Measurements from ENCODE around the gene ILKAP. TPM values are rescaled to one million over a fixed set of nuclear protein-coding genes. Genes with fewer than 3 reads are reported as not detected.

ILKAP gene
- total RNA-seq, 2 experiments from 2014 or later: 46.7 to 50.2 TPM

DNA sequence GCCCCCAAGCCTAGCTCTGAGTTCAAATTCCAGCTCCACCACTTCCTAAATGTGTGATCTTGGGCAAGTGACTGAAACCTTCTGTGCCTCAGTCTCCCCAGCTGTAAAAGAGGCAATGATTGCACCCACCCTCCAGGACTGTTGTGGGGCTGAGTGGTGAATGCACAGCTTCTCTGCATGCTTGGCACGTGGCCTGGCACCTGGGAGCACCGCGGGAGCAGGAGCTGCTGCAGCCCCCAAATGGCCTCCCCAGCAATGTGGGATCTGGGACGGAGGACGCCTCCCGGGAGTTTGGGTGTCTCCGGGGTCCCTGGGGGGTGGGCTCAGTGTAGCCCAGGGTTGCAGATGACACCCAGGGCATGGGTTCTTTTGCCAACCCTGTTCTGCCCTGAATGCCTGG is 63.5 kb downstream of the ILKAP start:
- ChIA-PET CTCF (interaction anchor here (1.1 to 1.4 kb wide), 3 partner anchors 52 to 286 kb away, joined by 3 read pairs; no protein-coding TSS in a partner anchor), POLR2A (no interaction called here)
- H3K4me3 Mint-ChIP-seq: no peak overlapping the region
- intact Hi-C loops (cut with micrococcal nuclease): no loop called here
- no peaks in the 10 kb centered on the region for H3K9me3 Mint-ChIP-seq
- H3K36me3 Mint-ChIP-seq: no peaks in the 10 kb centered on the region
- peaks cover 5% of the 10 kb centered on the region for H3K4me1 Mint-ChIP-seq (ENCODE audit: low read depth)
- no peaks in the 10 kb centered on the region for H3K27me3 Mint-ChIP-seq
- DNase-seq: no peak
- H3K27ac Mint-ChIP-seq: no peak overlapping the region

DNA sequence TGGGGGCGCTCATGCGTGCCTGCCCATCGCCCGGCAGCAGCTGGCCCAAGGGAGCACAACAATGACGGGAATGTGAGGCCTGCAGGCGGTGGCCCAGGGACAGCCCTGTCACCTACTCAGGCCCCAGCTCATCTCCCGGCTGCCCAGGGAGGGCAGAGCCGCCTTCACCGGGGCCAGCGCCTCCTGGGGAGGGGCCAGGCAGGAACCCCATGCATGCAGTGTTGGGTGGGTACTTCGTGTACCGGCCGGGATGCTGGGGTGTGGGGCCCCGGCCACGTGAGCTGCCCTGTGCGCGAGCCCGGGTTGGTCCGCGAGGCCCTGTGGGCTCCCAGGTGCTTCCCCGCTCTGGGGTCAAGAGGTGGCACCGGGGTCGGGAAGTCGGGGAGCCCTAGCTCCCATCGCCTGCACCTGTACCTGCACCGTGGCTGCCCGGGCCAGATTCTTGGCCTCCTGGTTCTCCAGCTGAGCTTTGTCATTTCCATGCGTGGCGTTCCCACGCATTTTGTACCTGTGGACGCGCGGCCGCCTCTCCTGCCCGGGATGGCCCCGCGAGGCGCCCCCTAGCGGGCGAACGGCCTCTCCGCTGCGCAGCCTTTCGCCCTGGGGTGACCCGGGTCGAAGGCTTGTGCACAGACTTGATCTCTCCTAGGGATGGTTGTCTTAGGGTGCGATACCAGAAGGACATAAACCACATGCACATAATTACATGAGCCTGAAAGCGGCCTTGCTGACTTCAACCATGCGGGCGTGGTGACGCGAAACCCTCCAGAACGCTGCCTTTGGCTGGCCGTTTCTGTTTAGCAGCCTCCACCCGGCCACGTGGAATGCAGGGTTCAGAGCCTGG is 64.1 kb downstream of the ILKAP start:
- H3K4me3 Mint-ChIP-seq: no peak overlapping the region
- H3K27me3 Mint-ChIP-seq: no peaks in the 10 kb centered on the region
- H3K27ac Mint-ChIP-seq: no peak overlapping the region
- POLR2A ChIA-PET: no interaction called here
- intact Hi-C loops (cut with micrococcal nuclease): no loop called here
- H3K36me3 Mint-ChIP-seq: no peaks in the 10 kb centered on the region
- CTCF ChIA-PET: interaction anchor here (0.6 to 1.4 kb wide), 6 partner anchors 52 to 627 kb away, joined by 3 read pairs; no protein-coding TSS in a partner anchor
- peak; percentile 42 for DNase-seq
- H3K4me1 Mint-ChIP-seq (ENCODE audit: low read depth): peaks cover 5% of the 10 kb centered on the region
- H3K9me3 Mint-ChIP-seq: no peaks in the 10 kb centered on the region

DNA sequence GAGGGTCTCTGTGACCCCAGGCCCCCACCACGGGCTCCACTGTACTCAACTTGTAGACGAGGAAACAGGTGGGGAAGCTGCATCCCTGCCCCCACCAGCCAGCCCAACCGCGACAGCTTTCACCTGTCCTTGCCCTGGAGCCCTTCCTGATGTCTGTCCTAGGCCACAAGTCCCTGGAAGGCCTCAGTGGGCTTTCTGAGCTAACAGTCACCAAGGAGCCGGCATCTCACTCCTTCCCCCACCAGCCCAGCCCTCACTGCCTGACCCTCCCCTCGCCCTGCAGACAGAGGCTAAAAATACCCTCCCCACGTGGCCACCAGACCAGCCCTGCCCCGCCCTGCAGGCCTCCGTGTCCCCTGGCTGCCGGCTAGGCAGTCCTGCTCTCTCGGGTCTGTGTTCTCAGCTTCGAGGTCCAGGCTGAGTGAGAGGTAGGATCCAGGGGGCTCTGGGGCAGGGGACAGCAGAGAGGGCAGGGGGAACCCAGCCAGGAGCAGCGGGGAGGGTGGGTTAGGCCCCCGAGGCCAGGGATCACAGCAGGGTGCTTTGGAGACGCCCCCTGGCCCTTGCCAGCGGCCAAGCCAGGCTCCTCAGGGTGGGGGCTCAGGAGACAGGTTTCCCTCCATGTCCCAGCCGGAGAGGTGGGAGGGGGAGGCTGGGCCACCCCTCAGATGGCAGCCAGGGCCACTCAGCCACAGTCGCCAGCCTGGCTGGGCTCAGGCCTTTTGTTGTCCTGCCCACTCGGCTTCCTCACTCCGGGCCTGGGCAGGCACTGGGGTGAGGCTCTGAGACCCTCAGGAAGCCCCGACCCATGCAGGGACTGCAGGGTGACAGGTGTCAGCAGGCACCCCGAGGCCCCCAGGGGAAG is 64.9 kb downstream of the ILKAP start, which contains the start of gene KLHL30:
KLHL30 (plus strand) TSS at position 338 of the 865 bp plus-strand sequence. CDS start 2,087 bp downstream, outside the sequence.
- CTCF ChIA-PET: interaction anchor here (0.6 to 1.4 kb wide), 6 partner anchors 51 to 626 kb away, joined by 3 read pairs; no protein-coding TSS in a partner anchor
- peaks cover 5% of the 10 kb centered on the region for H3K4me1 Mint-ChIP-seq (ENCODE audit: low read depth)
- no peaks in the 10 kb centered on the region for H3K27me3 Mint-ChIP-seq
- H3K36me3 Mint-ChIP-seq: no peaks in the 10 kb centered on the region
- DNase-seq: no peak
- POLR2A ChIA-PET: no interaction called here
- H3K27ac Mint-ChIP-seq: no peak within 1 kb of the TSS
- no peak within 1 kb of the TSS for H3K4me3 Mint-ChIP-seq
- no peaks in the 10 kb centered on the region for H3K9me3 Mint-ChIP-seq
- intact Hi-C loops (cut with micrococcal nuclease): no loop called here

DNA sequence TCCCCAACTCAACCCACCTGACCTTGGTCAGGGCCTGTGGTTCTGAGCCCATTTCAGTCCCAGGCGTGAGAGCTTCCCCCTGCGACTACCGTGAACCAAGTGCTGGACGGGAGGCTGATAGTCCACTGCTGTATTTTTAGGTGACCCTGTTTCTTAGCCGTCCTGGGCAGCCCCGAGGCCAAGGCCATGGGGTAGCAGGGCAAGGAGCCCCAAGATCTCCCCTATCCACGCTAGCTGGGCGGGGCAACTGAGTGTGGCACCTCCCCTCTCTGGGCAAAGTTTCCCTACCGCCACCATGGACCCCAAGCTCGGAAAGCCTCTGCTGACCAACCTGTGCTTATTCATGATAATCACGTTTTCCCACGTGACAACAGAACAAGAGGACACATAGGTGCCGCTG is 65.6 kb downstream of the ILKAP start:
- POLR2A ChIA-PET: interaction anchor here (0.5 kb wide), 1 partner anchor 534 kb away, joined by 4 read pairs; no protein-coding TSS in a partner anchor
- Mint-ChIP-seq H3K9me3 (no peaks in the 10 kb centered on the region), H3K27ac (no peak overlapping the region), H3K4me1 (ENCODE audit: low read depth) (peaks cover 5% of the 10 kb centered on the region), H3K27me3 (no peaks in the 10 kb centered on the region), H3K36me3 (no peaks in the 10 kb centered on the region), H3K4me3 (no peak overlapping the region)
- no peak for DNase-seq
- CTCF ChIA-PET: no interaction called here
- intact Hi-C loops (cut with micrococcal nuclease): no loop called here

DNA sequence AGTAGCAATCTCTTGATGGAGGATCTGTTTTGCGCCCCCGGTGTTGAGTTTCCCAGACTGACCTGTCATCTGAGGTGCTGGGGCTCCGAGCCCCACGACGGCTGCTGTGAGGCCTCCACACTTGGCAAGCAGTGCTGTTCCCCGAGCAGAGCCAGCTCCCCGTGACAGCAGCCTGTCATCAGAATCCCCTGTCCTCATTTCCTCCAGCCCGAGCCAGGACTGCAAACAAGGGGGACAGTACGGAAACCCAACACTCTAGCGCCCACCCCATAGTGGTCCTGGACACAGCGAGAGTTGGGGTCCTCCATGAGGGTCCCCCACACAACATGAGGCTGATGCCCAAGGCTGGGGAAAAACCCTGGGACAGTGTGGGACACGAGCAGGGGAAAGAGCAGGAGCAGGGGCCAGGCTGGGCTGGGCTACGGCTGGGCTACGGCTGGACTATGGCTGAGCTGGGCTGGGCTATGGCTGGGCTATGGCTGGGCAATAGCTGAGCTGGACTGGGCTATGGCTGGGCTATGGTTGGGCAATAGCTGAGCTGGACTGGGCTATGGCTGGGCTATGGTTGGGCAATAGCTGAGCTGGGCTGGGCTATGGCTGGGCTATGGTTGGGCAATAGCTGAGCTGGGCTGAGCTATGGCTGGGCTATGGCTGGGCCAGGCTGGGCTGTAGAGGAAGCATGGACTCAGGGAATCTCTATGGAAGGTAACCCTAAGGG is 66.5 kb downstream of the ILKAP start:
- H3K36me3 Mint-ChIP-seq: no peaks in the 10 kb centered on the region
- no peaks in the 10 kb centered on the region for H3K9me3 Mint-ChIP-seq
- ChIA-PET POLR2A (interaction anchor here (0.5 kb wide), 1 partner anchor 533 kb away, joined by 4 read pairs; no protein-coding TSS in a partner anchor), CTCF (no interaction called here)
- no peaks in the 10 kb centered on the region for H3K27me3 Mint-ChIP-seq
- H3K27ac Mint-ChIP-seq: no peak overlapping the region
- DNase-seq: no peak
- peaks cover 5% of the 10 kb centered on the region for H3K4me1 Mint-ChIP-seq (ENCODE audit: low read depth)
- H3K4me3 Mint-ChIP-seq: no peak overlapping the region
- intact Hi-C loops (cut with micrococcal nuclease): no loop called here

DNA sequence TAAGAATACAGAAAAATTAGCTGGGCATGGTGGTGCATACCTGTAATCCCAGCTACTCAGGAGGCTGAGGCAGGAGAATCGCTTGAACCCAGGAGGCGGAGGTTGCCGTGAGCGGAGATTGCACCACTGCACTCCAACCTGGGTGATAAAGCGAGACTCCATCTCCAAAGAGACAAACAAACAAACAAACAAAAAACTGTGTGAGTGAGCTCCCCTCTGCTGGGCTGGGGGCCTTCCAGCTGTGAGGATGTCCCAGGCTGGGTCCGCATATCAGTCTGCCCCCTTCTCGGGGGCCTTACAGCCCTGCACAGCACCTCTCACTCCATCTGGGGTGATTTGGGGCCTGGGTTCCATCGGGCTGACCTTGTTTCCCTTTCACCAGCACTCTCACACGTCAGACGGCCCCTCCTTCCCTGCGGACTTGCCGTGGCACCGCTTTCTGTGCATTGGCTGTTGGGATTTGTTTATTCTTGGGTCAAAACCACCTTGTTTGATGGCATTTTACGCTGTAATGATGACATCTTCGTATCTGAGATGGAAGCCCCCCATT is 67.8 kb downstream of the ILKAP start:
- CTCF ChIA-PET: no interaction called here
- H3K4me3 Mint-ChIP-seq: no peak overlapping the region
- no peaks in the 10 kb centered on the region for H3K9me3 Mint-ChIP-seq
- intact Hi-C loops (cut with micrococcal nuclease): no loop called here
- no peak for DNase-seq
- no peaks in the 10 kb centered on the region for H3K36me3 Mint-ChIP-seq
- no peak overlapping the region for H3K27ac Mint-ChIP-seq
- no peaks in the 10 kb centered on the region for H3K27me3 Mint-ChIP-seq
- POLR2A ChIA-PET: no interaction called here
- H3K4me1 Mint-ChIP-seq (ENCODE audit: low read depth): no peaks in the 10 kb centered on the region

DNA sequence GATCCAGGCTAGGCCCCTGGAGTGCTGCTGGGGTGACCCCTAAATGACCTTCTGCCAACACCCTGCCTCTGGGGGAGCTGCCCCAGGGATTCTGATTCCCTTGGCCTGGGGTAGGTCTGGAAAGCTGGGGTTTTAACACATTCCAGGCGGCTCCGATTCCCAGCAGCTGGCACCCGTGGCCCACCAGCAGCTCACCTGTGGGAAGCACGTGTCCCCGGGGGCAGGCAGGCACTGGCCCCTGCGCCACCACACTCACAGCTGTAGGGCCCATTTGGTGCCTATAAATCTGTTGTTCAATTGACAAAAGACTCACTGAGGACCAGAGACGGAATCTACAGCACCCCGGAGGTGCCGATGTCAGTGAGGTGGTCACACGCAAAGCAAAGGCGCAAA is 69.1 kb downstream of the ILKAP start:
- no peaks in the 10 kb centered on the region for H3K36me3 Mint-ChIP-seq
- DNase-seq: no peak
- intact Hi-C loops (cut with micrococcal nuclease): no loop called here

DNA sequence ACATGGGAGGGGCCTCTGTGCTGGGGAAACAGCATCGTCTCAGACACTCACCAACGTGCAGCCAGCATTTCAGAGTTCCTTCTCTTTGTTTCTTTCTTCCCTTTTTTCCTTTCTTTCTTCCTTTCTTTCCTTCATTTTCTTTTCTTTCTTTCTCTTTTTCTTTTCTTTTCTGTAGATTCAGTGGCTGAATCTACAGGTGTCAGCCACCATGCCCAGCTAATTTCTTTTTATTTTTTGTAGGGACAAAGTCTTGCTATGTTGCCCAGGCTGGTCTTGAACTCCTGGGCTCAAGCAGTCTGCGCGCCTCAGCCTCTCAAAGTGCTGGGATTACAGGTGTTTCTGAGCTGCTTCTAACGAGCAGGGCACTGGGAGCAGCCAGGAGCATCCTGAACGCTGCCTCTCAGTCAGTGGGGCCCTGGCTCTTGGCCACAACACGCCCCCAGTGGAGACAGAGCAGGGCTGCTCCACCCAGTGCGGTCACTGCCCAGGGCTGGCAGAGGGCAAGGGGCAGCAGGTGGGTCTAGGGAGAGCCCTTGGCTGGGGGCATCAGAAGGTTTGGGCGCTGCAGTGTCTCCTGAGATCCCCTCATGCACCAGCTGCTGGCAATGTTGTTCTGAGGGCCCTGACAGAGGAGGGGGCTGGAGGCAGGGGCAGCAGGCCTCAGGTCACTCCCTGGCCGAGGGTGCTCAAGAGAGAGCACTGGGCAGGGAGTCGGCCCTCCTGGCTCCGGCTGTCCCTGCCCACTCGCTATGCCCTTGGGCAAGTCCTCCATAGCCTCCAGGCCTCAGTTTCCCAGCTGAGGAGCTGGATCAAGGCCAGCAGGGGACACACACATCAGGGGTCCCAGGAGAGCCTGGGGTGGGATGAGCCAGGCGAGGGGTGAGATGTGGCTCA is 69.7 kb downstream of the ILKAP start:
- H3K4me1 Mint-ChIP-seq (ENCODE audit: low read depth): no peaks in the 10 kb centered on the region
- no peak overlapping the region for H3K27ac Mint-ChIP-seq
- POLR2A ChIA-PET: no interaction called here
- no peaks in the 10 kb centered on the region for H3K9me3 Mint-ChIP-seq
- intact Hi-C loops (cut with micrococcal nuclease): no loop called here
- H3K36me3 Mint-ChIP-seq: no peaks in the 10 kb centered on the region
- no peak overlapping the region for H3K4me3 Mint-ChIP-seq
- DNase-seq: no peak
- CTCF ChIA-PET: no interaction called here
- no peaks in the 10 kb centered on the region for H3K27me3 Mint-ChIP-seq

More for the DNA sequence above, 69.1 kb downstream of the ILKAP start:
- no peak overlapping the region for H3K27ac Mint-ChIP-seq
- H3K9me3 Mint-ChIP-seq: no peaks in the 10 kb centered on the region
- ChIA-PET POLR2A (no interaction called here), CTCF (no interaction called here)
- H3K4me3 Mint-ChIP-seq: no peak overlapping the region
- H3K27me3 Mint-ChIP-seq: no peaks in the 10 kb centered on the region
- H3K4me1 Mint-ChIP-seq (ENCODE audit: low read depth): no peaks in the 10 kb centered on the region

DNA sequence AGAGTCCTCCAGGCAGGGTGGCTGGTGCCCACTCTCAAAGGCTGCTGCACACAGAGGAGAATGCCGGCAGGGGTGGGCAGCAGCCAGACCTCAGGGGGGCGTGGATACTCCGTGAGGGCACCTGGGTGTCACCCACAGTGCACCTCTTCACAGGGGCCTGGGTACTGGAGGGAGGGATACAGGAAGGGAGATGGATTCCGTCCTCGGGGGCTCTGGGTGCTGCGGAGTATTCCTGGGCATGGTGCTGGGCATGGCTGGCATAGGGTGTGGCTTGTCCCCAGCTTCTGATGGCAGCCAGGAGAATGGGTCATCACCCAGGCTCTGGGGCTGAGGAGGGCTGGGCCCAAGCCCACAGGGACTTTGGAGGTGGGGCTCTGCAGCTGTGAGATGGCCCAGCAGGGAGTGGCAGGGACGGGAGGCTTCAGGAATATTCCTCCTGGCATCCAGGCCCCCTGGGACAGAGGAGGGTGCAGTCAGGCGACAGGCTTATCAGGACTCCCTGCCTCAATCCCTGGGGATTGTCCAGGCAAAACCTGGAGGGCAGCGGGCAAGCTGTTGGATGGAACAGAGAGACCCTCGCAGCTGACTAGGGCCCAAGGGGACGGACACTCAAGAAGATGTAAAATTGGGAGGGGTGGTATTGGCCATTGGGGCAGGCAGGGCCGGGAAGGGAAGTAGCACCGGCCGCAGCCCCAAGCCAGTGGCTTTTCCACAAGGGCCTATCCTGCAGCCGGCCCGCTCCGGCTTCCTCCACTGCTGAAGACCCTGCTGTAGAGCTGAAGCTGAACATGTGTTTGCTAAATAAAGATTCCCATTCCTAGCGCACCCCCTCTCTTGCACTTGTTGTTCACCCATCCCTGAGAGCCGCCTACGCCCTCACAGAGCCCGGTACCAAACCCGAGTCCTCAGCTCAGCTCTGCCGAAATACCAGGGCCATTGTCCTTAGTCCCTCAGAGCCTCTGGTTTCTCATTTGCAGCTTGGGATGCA is 70.7 kb downstream of the ILKAP start:
- ChIA-PET POLR2A (no interaction called here), CTCF (no interaction called here)
- DNase-seq: no peak
- Mint-ChIP-seq H3K27me3 (no peaks in the 10 kb centered on the region), H3K27ac (no peak overlapping the region), H3K36me3 (no peaks in the 10 kb centered on the region), H3K9me3 (no peaks in the 10 kb centered on the region), H3K4me3 (no peak overlapping the region), H3K4me1 (ENCODE audit: low read depth) (no peaks in the 10 kb centered on the region)
- intact Hi-C loops (cut with micrococcal nuclease): no loop called here

DNA sequence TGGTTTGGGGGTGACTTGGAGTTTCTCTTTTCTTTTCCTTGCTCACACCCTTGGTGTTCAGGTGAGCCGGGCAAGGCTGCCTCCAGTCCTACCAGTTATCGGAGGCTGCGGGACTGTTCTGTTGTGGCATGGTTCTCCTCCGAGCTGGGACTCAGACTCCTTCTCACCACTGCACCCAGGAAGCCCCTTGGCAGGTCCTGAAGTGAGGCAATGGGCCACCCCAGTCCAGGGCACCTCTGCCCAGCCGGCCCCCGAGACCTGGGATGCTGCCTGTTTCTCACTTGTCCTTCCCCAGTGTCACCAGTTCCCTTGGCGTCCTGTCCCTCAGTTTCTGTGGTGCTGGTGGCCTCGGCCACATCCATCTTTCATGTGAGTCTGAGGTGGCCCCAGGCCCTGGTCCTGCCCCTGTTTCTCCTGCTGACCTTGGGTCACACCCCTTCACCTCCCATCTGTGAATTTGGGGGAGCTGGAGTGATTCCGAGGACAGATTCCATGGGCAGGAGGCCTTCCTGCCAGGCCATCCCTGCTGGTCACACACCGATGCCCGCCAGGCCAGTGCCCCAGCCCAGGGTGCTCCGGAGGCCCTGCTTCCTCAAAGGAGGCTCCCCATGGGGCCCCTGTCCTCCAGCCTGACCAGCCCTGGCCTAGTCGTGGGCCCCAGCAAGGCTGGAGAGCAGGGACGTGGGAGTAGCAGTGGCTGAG is 71.6 kb downstream of the ILKAP start:
- no peaks in the 10 kb centered on the region for H3K9me3 Mint-ChIP-seq
- no peaks in the 10 kb centered on the region for H3K4me1 Mint-ChIP-seq (ENCODE audit: low read depth)
- H3K36me3 Mint-ChIP-seq: no peaks in the 10 kb centered on the region
- intact Hi-C loops (cut with micrococcal nuclease): no loop called here
- no peak for DNase-seq
- no peak overlapping the region for H3K27ac Mint-ChIP-seq
- H3K27me3 Mint-ChIP-seq: no peaks in the 10 kb centered on the region
- H3K4me3 Mint-ChIP-seq: no peak overlapping the region
- ChIA-PET POLR2A (no interaction called here), CTCF (no interaction called here)
